Measurements from ENCODE around the gene C3orf70.

The C3orf70 gene, protein sequence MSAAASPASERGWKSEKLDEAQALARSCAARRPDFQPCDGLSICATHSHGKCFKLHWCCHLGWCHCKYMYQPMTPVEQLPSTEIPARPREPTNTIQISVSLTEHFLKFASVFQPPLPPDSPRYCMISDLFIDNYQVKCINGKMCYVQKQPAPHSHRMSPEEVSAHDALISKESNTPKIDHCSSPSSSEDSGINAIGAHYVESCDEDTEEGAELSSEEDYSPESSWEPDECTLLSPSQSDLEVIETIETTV

GRCh38 chr3:185152410-185153170 lies at the start of gene C3orf70:
Gene C3orf70 (minus strand): TSS chr3:185153060. CDS start chr3:185152823, 237 bp downstream.
- Mint-ChIP-seq H3K27me3 (ENCODE audit: low read depth) (peaks cover 43% of the 10 kb centered on the region), H3K27ac (no peak within 1 kb of the TSS), H3K4me1 (ENCODE audit: low read depth) (peaks cover 4% of the 10 kb centered on the region), H3K36me3 (ENCODE audit: low read depth) (no peaks in the 10 kb centered on the region), H3K9me3 (no peaks in the 10 kb centered on the region), H3K4me3 (peak within 1 kb of the TSS; percentile 84)

DNA sequence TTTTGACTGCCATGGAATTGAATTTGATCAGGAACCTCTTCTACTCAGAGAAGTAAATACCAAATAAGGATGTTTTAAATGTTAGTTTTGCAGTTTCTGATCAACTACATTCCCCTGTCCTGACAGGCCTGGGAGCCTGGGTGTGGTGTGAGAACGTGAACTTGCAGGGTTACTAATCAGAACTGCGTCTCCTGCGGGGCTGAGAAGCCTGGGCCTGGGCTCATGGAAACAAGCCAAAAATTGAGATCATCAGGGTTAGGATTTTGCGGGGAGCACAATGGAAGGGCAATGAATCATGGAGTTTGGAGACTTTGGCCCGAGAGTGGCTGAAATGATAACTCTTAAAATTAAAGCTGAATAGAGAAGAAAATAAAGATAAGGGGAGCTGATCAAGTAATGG lies 47.8 kb upstream of the C3orf70 start:
- H3K27me3 Mint-ChIP-seq (ENCODE audit: low read depth), result no peaks in the 10 kb centered on the region
- no peaks in the 10 kb centered on the region for H3K9me3 Mint-ChIP-seq
- no peaks in the 10 kb centered on the region for H3K4me1 Mint-ChIP-seq (ENCODE audit: low read depth)
- H3K4me3 Mint-ChIP-seq, result no peak overlapping the region
- no peaks in the 10 kb centered on the region for H3K36me3 Mint-ChIP-seq (ENCODE audit: low read depth)
- no peak overlapping the region for H3K27ac Mint-ChIP-seq

DNA sequence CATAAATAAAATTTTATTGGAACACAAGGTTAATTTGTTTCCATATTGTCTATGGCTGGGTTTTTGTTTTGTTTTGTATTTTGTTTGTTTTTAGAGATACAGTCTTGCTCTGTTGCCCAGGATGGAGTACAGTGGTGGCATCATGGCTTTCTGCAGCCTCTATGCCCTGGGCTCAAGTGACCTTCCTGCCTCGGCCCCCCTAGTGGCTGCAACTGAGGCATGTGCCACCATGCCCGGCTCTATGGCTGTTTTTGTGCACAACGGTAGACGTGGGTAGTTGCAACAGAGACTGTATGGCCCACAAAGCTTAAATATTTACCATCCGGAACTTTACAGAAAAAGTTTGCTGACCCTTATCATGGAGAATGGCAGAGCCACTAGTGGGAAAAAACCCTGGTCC lies 46.8 kb upstream of the C3orf70 start:
- Mint-ChIP-seq H3K9me3 (no peaks in the 10 kb centered on the region), H3K36me3 (ENCODE audit: low read depth) (no peaks in the 10 kb centered on the region), H3K4me1 (ENCODE audit: low read depth) (no peaks in the 10 kb centered on the region), H3K27ac (no peak overlapping the region), H3K27me3 (ENCODE audit: low read depth) (no peaks in the 10 kb centered on the region), H3K4me3 (no peak overlapping the region)

DNA sequence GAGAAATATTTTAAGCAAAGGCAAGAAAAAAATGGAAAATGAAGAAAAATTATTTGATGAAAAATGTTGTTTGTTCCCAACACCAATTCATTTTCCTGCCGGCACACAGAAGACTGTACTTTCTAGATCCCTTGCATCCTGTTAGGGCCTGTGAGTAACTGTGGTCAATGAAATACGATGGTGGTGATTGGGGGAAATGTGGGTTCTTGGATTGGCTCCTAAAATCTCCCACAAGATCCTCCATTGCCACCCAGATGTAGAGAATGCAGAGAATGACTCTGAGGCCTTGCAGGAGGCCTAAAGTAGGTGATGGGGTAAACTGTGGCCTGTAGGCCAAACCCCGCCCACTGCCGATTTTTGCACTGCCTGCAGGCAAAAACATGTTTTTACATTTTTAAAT lies 46.3 kb upstream of the C3orf70 start:
- Mint-ChIP-seq H3K9me3 (no peaks in the 10 kb centered on the region), H3K4me1 (ENCODE audit: low read depth) (no peaks in the 10 kb centered on the region), H3K27ac (no peak overlapping the region), H3K4me3 (no peak overlapping the region), H3K27me3 (ENCODE audit: low read depth) (no peaks in the 10 kb centered on the region), H3K36me3 (ENCODE audit: low read depth) (no peaks in the 10 kb centered on the region)

DNA sequence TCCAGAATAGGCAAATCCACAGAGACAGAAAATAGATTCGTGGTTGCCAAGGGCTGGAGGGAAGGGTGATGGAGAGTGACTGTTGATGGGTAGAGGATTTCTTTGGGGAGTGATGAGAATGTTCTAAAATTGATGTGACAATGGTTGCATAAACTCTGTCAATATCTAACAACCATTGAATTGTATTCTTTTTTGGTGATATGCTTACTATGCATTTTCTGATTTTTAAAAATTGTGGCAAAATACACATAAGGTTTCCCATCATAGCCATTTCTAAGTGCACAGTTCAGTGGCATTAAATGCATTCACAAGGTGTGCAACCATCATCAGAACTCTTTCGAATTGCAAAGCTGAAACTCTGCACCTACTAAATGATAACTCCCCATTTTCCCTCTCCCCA lies 44.2 kb upstream of the C3orf70 start:
- Mint-ChIP-seq H3K4me3 (no peak overlapping the region), H3K36me3 (ENCODE audit: low read depth) (no peaks in the 10 kb centered on the region), H3K27me3 (ENCODE audit: low read depth) (no peaks in the 10 kb centered on the region), H3K4me1 (ENCODE audit: low read depth) (no peaks in the 10 kb centered on the region), H3K27ac (no peak overlapping the region), H3K9me3 (no peaks in the 10 kb centered on the region)

DNA sequence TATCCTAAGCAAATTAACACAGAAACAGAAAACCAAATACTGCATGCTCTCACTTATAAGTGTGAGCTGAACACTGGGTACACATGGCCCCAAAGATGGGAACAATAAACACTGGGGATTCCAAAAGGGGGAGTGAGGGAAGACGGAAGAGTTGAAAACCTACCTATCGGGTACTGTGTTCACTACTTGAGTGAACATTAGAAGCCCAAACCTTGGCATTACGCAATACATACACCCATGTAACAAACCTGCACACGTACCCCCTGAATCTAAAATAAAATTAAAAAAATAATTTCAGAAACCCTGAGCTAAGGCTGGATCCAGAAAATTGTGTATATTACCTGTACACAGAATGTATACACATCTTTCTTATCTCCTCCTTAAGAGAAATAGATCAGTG lies 42.8 kb upstream of the C3orf70 start:
- Mint-ChIP-seq H3K27me3 (ENCODE audit: low read depth) (no peaks in the 10 kb centered on the region), H3K4me3 (no peak overlapping the region), H3K27ac (no peak overlapping the region), H3K36me3 (ENCODE audit: low read depth) (no peaks in the 10 kb centered on the region), H3K9me3 (no peaks in the 10 kb centered on the region), H3K4me1 (ENCODE audit: low read depth) (no peaks in the 10 kb centered on the region)

DNA sequence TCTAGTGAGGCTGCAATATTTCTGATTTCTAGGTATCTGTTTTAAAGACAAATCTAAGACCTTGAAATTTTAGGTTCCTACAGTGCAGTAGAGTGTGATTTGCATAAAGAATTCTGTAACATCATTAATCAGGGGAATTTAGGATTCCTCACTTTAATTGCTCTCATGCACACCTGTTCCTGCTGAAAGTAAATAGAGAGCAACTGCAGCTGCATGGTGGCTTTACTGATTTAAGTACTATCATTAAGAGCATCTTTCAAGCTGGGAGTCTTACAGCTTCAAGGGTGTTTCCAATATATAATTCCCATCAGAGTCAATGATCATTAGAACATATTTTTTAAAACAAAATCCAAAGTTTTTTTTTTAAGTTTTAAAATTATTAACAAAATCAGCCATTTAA lies 36.0 kb upstream of the C3orf70 start:
- Mint-ChIP-seq H3K4me1 (ENCODE audit: low read depth) (no peaks in the 10 kb centered on the region), H3K9me3 (no peaks in the 10 kb centered on the region), H3K4me3 (no peak overlapping the region), H3K36me3 (ENCODE audit: low read depth) (no peaks in the 10 kb centered on the region), H3K27me3 (ENCODE audit: low read depth) (peaks cover 11% of the 10 kb centered on the region), H3K27ac (no peak overlapping the region)

DNA sequence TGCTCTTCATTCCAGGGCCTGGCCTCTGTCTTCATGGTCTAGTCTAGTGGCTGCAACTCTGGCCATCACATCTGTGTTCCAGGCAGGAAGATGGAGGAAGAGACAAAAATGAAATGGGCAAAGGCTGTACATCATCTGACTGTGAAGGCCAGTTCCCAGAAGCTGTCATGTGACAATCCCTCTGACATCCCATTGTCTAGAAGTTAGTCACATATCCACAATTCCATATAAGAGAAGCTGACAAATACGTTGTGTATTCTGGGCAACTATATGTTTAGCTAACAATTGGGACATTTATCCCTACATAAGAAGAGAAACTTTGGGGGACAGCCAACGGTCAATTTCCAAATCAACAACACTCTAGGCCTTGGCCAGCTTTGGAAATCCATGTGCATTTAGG lies 34.5 kb upstream of the C3orf70 start:
- Mint-ChIP-seq H3K9me3 (no peaks in the 10 kb centered on the region), H3K4me3 (no peak overlapping the region), H3K27me3 (ENCODE audit: low read depth) (peaks cover 11% of the 10 kb centered on the region), H3K4me1 (ENCODE audit: low read depth) (no peaks in the 10 kb centered on the region), H3K36me3 (ENCODE audit: low read depth) (no peaks in the 10 kb centered on the region), H3K27ac (no peak overlapping the region)

DNA sequence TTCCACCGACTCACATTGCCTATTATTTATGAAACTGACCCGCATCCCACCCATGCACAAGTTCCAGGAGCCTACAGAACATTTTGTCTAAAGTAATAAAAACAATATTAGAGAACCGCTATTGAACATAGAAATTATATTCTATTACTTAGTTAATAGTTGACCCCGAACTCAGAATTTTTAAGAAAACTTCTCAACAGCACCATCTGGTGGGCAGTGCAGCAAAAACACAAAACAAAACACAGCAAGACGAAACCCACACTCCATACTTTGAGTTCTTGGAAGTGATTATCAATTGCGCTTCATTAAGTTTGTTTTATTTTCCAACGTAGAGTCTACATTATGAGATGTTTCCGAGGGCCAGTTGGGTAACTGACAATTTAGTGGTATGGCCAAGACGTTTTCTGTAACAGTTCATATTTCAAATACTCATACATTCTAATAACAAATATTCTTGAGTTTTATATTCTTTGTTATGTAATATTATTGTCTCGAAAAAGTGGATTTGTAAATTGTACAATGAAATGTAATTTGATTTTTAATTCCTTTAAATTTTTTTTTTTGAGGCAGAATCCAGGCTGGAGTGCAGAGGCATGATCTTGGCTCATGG lies 24.0 kb upstream of the C3orf70 start:
- Mint-ChIP-seq H3K9me3 (no peaks in the 10 kb centered on the region), H3K27ac (no peak overlapping the region), H3K4me1 (ENCODE audit: low read depth) (peaks cover 3% of the 10 kb centered on the region), H3K4me3 (no peak overlapping the region), H3K27me3 (ENCODE audit: low read depth) (no peaks in the 10 kb centered on the region), H3K36me3 (ENCODE audit: low read depth) (no peaks in the 10 kb centered on the region)

DNA sequence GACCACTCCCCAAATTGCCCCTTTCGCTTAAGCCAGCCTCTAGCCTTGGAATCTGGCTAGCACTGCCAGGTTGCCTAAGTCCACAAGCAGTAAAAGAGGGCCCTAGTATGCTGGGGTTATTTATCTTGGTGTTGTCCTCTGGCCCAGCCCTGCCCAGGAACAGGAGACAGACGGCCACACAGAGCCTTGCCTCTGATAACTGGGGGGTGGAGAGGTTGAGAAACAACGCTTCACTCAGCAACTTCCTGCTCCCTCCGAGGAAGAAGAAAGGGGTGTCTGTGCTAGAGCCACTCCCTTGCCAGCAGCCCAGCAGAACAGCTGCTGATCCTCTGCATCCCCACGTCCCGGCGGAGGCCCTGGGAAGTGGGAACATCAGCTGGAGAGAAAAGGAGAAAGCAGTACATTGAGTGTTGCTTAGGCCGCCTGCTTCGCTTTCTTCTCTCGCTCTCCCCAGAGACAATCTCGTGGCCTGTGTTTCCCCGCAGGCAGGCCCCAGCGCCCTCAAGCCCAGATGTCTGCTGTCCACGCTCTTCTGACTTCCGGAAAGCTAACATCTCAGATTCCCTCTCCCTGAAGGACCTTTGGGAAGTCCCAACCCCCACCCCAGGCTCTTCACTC lies 22.6 kb upstream of the C3orf70 start:
- H3K4me1 Mint-ChIP-seq (ENCODE audit: low read depth), result peaks cover 3% of the 10 kb centered on the region
- no peaks in the 10 kb centered on the region for H3K9me3 Mint-ChIP-seq
- H3K27ac Mint-ChIP-seq, result no peak overlapping the region
- H3K4me3 Mint-ChIP-seq, result no peak overlapping the region
- no peaks in the 10 kb centered on the region for H3K27me3 Mint-ChIP-seq (ENCODE audit: low read depth)
- H3K36me3 Mint-ChIP-seq (ENCODE audit: low read depth), result no peaks in the 10 kb centered on the region

DNA sequence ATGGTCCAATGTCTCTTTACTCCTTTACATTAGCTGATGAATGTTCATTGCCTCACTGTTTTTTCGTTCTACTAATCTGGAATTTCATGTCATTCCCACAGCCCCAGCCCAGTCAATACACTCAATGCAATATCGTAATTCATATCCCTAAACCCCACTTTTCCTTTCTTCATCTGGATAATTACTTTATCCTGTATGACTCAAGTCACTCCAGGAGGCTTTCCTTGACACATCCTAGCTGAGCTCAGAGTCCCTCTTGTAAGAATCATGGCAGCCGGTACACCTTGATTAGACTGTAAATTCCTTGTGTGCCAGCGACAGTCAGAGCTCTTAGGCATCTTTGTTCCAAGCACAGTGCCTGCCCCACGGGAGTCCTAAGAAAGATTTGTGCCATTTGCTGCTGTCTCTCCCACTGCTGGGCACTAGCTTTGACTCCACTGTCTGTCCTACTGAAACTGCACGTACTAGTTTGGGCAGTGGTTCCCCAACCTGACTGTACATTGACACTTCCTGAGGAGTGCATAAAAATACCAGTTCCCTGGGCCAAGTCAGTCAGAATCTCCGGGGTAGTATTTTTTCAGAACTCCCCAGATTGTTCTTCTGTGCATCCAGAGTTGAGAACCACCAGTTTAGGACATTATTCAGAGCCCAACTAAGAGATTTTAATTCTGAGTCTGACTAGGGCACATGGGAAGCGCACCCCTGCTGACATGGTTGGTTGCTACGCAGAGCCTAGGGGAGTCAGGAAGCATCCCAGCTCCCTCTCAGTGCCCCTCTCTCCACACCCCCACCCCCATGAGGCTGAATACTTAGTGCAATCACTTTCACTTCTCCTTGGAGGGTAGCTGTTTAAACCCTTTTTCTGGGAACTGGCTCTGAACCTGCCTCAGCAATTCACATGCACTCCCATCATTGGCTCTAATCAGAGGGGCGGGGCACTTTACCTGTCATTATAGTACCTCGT lies 19.5 kb upstream of the C3orf70 start:
- H3K36me3 Mint-ChIP-seq (ENCODE audit: low read depth), result no peaks in the 10 kb centered on the region
- H3K9me3 Mint-ChIP-seq, result no peaks in the 10 kb centered on the region
- H3K4me3 Mint-ChIP-seq, result no peak overlapping the region
- H3K4me1 Mint-ChIP-seq (ENCODE audit: low read depth), result peaks cover 3% of the 10 kb centered on the region
- no peak overlapping the region for H3K27ac Mint-ChIP-seq
- H3K27me3 Mint-ChIP-seq (ENCODE audit: low read depth), result no peaks in the 10 kb centered on the region

- no peaks in the 10 kb centered on the region for H3K9me3 Mint-ChIP-seq
- H3K36me3 Mint-ChIP-seq (ENCODE audit: low read depth), result no peaks in the 10 kb centered on the region
- peaks cover 7% of the 10 kb centered on the region for H3K27me3 Mint-ChIP-seq (ENCODE audit: low read depth)
Observed at GRCh38 chr3:185164428-185165217, 11.8 kb upstream of the C3orf70 start.

GRCh38 chr3:185162634-185163033 lies 9.8 kb upstream of the C3orf70 start:
- no peak overlapping the region for H3K27ac Mint-ChIP-seq
- H3K9me3 Mint-ChIP-seq, result no peaks in the 10 kb centered on the region
- no peak overlapping the region for H3K4me3 Mint-ChIP-seq
- H3K4me1 Mint-ChIP-seq (ENCODE audit: low read depth), result no peaks in the 10 kb centered on the region
- no peaks in the 10 kb centered on the region for H3K36me3 Mint-ChIP-seq (ENCODE audit: low read depth)
- H3K27me3 Mint-ChIP-seq (ENCODE audit: low read depth), result peaks cover 12% of the 10 kb centered on the region

More at GRCh38 chr3:185164428-185165217, 11.8 kb upstream of the C3orf70 start:
- no peak overlapping the region for H3K27ac Mint-ChIP-seq
- H3K4me3 Mint-ChIP-seq, result no peak overlapping the region
- no peaks in the 10 kb centered on the region for H3K4me1 Mint-ChIP-seq (ENCODE audit: low read depth)

Measured in T-helper 1 cell treated with Interleukin-12 subunit alpha and Interleukin-12 subunit beta and Interleukin-4 antibody, amounts not matched to agents 30 μg/mL and 1 μg/mL, for 36 hours (primary cell).